ENCODE data around the gene IL31. TPM values are rescaled to one million over a fixed set of nuclear protein-coding genes. Genes with fewer than 3 reads are reported as not detected.

Gene IL31
- total RNA-seq, 1 donor from 2014 or later: not detected

GRCh38 chr12:122138181-122138580 lies 35.8 kb downstream of the IL31 start:
- no peak overlapping the region for H3K4me3 Mint-ChIP-seq (ENCODE audit: unreplicated experiment)
- no peaks in the 10 kb centered on the region for H3K4me1 Mint-ChIP-seq (ENCODE audit: unreplicated experiment)
- no peak for TF ChIP-seq CTCF (IDR thresholded peaks at IDR 0.05; ENCODE audit: unreplicated experiment)
- no peak overlapping the region for H3K27ac Mint-ChIP-seq (ENCODE audit: unreplicated experiment)
- DNase-seq (ENCODE audit: low spot score): no peak
- peaks cover 11% of the 10 kb centered on the region for H3K27me3 Mint-ChIP-seq (ENCODE audit: unreplicated experiment)
- no peaks in the 10 kb centered on the region for H3K9me3 Mint-ChIP-seq (ENCODE audit: unreplicated experiment)
- peaks cover 55% of the 10 kb centered on the region for H3K36me3 Mint-ChIP-seq (ENCODE audit: low read depth, unreplicated experiment)

- H3K9me3 Mint-ChIP-seq (ENCODE audit: unreplicated experiment): no peaks in the 10 kb centered on the region
- H3K4me1 Mint-ChIP-seq (ENCODE audit: unreplicated experiment): no peaks in the 10 kb centered on the region
- no peak overlapping the region for H3K4me3 Mint-ChIP-seq (ENCODE audit: unreplicated experiment)
- H3K27me3 Mint-ChIP-seq (ENCODE audit: unreplicated experiment): peaks cover 11% of the 10 kb centered on the region
- H3K27ac Mint-ChIP-seq (ENCODE audit: unreplicated experiment): no peak overlapping the region
- TF ChIP-seq CTCF (IDR thresholded peaks at IDR 0.05; ENCODE audit: unreplicated experiment): no peak
- no peak for DNase-seq (ENCODE audit: low spot score)
- peaks cover 50% of the 10 kb centered on the region for H3K36me3 Mint-ChIP-seq (ENCODE audit: low read depth, unreplicated experiment)
Observed at GRCh38 chr12:122137681-122138080, 36.3 kb downstream of the IL31 start.

- DNase-seq (ENCODE audit: low spot score): no peak
- TF ChIP-seq CTCF (IDR thresholded peaks at IDR 0.05; ENCODE audit: unreplicated experiment): no peak
- peaks cover 11% of the 10 kb centered on the region for H3K27me3 Mint-ChIP-seq (ENCODE audit: unreplicated experiment)
- no peaks in the 10 kb centered on the region for H3K9me3 Mint-ChIP-seq (ENCODE audit: unreplicated experiment)
- H3K36me3 Mint-ChIP-seq (ENCODE audit: low read depth, unreplicated experiment): peaks cover 45% of the 10 kb centered on the region
- H3K27ac Mint-ChIP-seq (ENCODE audit: unreplicated experiment): no peak overlapping the region
- no peak overlapping the region for H3K4me3 Mint-ChIP-seq (ENCODE audit: unreplicated experiment)
- no peaks in the 10 kb centered on the region for H3K4me1 Mint-ChIP-seq (ENCODE audit: unreplicated experiment)
Observed at GRCh38 chr12:122137229-122137628, 36.8 kb downstream of the IL31 start.

- Mint-ChIP-seq H3K9me3 (ENCODE audit: unreplicated experiment) (no peaks in the 10 kb centered on the region), H3K27ac (ENCODE audit: unreplicated experiment) (peak overlapping the region; percentile 67), H3K4me1 (ENCODE audit: unreplicated experiment) (no peaks in the 10 kb centered on the region), H3K27me3 (ENCODE audit: unreplicated experiment) (peaks cover 16% of the 10 kb centered on the region), H3K4me3 (ENCODE audit: unreplicated experiment) (no peak overlapping the region), H3K36me3 (ENCODE audit: low read depth, unreplicated experiment) (peaks cover 34% of the 10 kb centered on the region)
- no peak for TF ChIP-seq CTCF (IDR thresholded peaks at IDR 0.05; ENCODE audit: unreplicated experiment)
- DNase-seq (ENCODE audit: low spot score): no peak
Observed at GRCh38 chr12:122135437-122136031, 38.5 kb downstream of the IL31 start.

GRCh38 chr12:122133192-122133950 lies 40.6 kb downstream of the IL31 start:
- Mint-ChIP-seq H3K9me3 (ENCODE audit: unreplicated experiment) (no peaks in the 10 kb centered on the region), H3K4me1 (ENCODE audit: unreplicated experiment) (no peaks in the 10 kb centered on the region), H3K27ac (ENCODE audit: unreplicated experiment) (peak overlapping the region; percentile 18), H3K27me3 (ENCODE audit: unreplicated experiment) (peaks cover 14% of the 10 kb centered on the region), H3K36me3 (ENCODE audit: low read depth, unreplicated experiment) (peaks cover 28% of the 10 kb centered on the region), H3K4me3 (ENCODE audit: unreplicated experiment) (no peak overlapping the region)
- peak; percentile 42 for DNase-seq (ENCODE audit: low spot score)
- TF ChIP-seq CTCF (IDR thresholded peaks at IDR 0.05; ENCODE audit: unreplicated experiment): no peak

Data from endothelial cell (in vitro differentiated cells).